NT2/D1 (cell line): ENCODE measurements around the gene KCNK2.

ENCODE experiments used
- SUZ12 ChIP-seq: IDR thresholded peaks from 2 replicates; pipeline ENCODE4 v1.6.1; 2011; ENCODE audit not compliant: insufficient read length, insufficient read depth; ENCODE audit errors: extremely low read depth
- YY1 ChIP-seq: IDR thresholded peaks from 2 replicates; pipeline ENCODE4 v1.6.1; 2011; ENCODE audit not compliant: insufficient read length, insufficient read depth

GRCh38 chr1:215131291-215131690 is 48.8 kb downstream of the KCNK2 start:
- no peak for TF ChIP-seq YY1
- no peak for TF ChIP-seq SUZ12
